Myocyte (in vitro differentiated cells): ENCODE measurements around the gene DVL1. TPM values are rescaled to one million over a fixed set of nuclear protein-coding genes. Genes with fewer than 3 reads are reported as not detected.

Experiments
- DNase-seq: peaks from one replicate; pipeline ENCODE4 v3.0.0-alpha.2; 2012; ENCODE audit warnings: low read depth
- total RNA-seq: library from RNA; depleted of rRNA; stranded (reverse); fragments of >200 nt; gene quantifications from 2 replicates; pipeline ENCODE4 v1.2.3, GENCODE V29; 2014

Gene DVL1
- total RNA-seq, 1 donor from 2014 or later = 137 TPM

- no peak for DNase-seq
Measured at GRCh38 chr1:1342061-1342562, 7.1 kb downstream of the DVL1 start.

GRCh38 chr1:1341549-1342021, 7.6 kb downstream of the DVL1 start:
- DNase-seq = no peak

- DNase-seq = no peak
Measured at GRCh38 chr1:1340791-1341548, 8.2 kb downstream of the DVL1 start.

GRCh38 chr1:1340185-1340584, 9.0 kb downstream of the DVL1 start:
- no peak for DNase-seq

GRCh38 chr1:1338278-1338677, 10.9 kb downstream of the DVL1 start:
- DNase-seq = no peak

- no peak for DNase-seq
Measured at GRCh38 chr1:1337793-1338147, 11.4 kb downstream of the DVL1 start.

GRCh38 chr1:1336931-1337792, 12.1 kb downstream of the DVL1 start:
- DNase-seq = no peak

- DNase-seq = no peak
Measured at GRCh38 chr1:1336446-1336845, 12.8 kb downstream of the DVL1 start.

GRCh38 chr1:1335792-1336248, 13.4 kb downstream of the DVL1 start:
- DNase-seq = no peak

GRCh38 chr1:1335283-1335682, 13.9 kb downstream of the DVL1 start:
- DNase-seq = no peak

- no peak for DNase-seq
Measured at GRCh38 chr1:1334835-1335234, 14.4 kb downstream of the DVL1 start.

- DNase-seq = no peak
Measured at GRCh38 chr1:1333551-1334241, 15.5 kb downstream of the DVL1 start.

- DNase-seq = no peak
Measured at GRCh38 chr1:1332774-1333480, 16.3 kb downstream of the DVL1 start.

GRCh38 chr1:1332031-1332755, 17.0 kb downstream of the DVL1 start:
- DNase-seq = no peak

- DNase-seq = no peak
Measured at GRCh38 chr1:1331068-1331965, 17.9 kb downstream of the DVL1 start, which contains the start of gene TAS1R3. TSS of gene TAS1R3 (plus strand) at chr1:1331280. CDS start at chr1:1331346, 66 bp downstream.

- no peak for DNase-seq
Measured at GRCh38 chr1:1330366-1331067, 18.7 kb downstream of the DVL1 start.

- DNase-seq = no peak
Measured at GRCh38 chr1:1329304-1330210, 19.7 kb downstream of the DVL1 start.
